GM18909 (cell line): ENCODE measurements around the gene STRBP.
"Not testable (repeated sequence)": the region's sequence is repeated elsewhere in the genome, so short reads cannot be mapped to it uniquely, and the experiment has no call there.

Source experiments
- ATAC-seq: cut with Tn5 transposase; IDR thresholded peaks from one replicate; pipeline ENCODE4 v1.9.1; 2021; ENCODE audit warnings: mild to moderate bottlenecking; ENCODE audit not compliant: unreplicated experiment, poor library complexity

The STRBP gene

GRCh38 chr9:123283455-123283854 lies 15.1 kb upstream of the STRBP start:
- no peak for ATAC-seq

GRCh38 chr9:123283048-123283408 lies 14.6 kb upstream of the STRBP start:
- no peak for ATAC-seq

- ATAC-seq: no peak
These were observed 14.1 kb upstream of the STRBP start for GRCh38 chr9:123282362-123283047.

GRCh38 chr9:123281659-123282350 lies 13.4 kb upstream of the STRBP start:
- ATAC-seq: no peak

- not testable (repeated sequence) for ATAC-seq
These were observed 10.6 kb upstream of the STRBP start for GRCh38 chr9:123278879-123279493.

GRCh38 chr9:123278361-123278760 lies 10.0 kb upstream of the STRBP start:
- ATAC-seq: no peak

- ATAC-seq: no peak
These were observed 8.2 kb upstream of the STRBP start for GRCh38 chr9:123276551-123276950.

GRCh38 chr9:123271133-123271532 lies 2.7 kb upstream of the STRBP start:
- ATAC-seq: not testable (repeated sequence)

- ATAC-seq: no peak
These were observed 895 bp upstream of the STRBP start for GRCh38 chr9:123269281-123269680.

- no peak for ATAC-seq
These were observed 254 bp downstream of the STRBP start for GRCh38 chr9:123268199-123268464.

- peak; percentile 6 for ATAC-seq
These were observed 746 bp downstream of the STRBP start for GRCh38 chr9:123267481-123268198.

GRCh38 chr9:123266655-123267399 lies 1.6 kb downstream of the STRBP start:
- ATAC-seq: no peak

- no peak for ATAC-seq
These were observed 2.6 kb downstream of the STRBP start for GRCh38 chr9:123265833-123266232.

- ATAC-seq: no peak
These were observed 5.2 kb downstream of the STRBP start for GRCh38 chr9:123263227-123263626.

GRCh38 chr9:123262338-123262737 lies 6.0 kb downstream of the STRBP start:
- no peak for ATAC-seq

- no peak for ATAC-seq
These were observed 7.2 kb downstream of the STRBP start for GRCh38 chr9:123261006-123261677.

- no peak for ATAC-seq
These were observed 8.0 kb downstream of the STRBP start for GRCh38 chr9:123260340-123260739.

- ATAC-seq: no peak
These were observed 11.1 kb downstream of the STRBP start for GRCh38 chr9:123257276-123257675.

- ATAC-seq: no peak
These were observed 12.7 kb downstream of the STRBP start for GRCh38 chr9:123255718-123256117.

GRCh38 chr9:123253204-123253603 lies 15.2 kb downstream of the STRBP start:
- no peak for ATAC-seq
